ENCODE measurements around the gene FN3KRP.

The FN3KRP gene

DNA sequence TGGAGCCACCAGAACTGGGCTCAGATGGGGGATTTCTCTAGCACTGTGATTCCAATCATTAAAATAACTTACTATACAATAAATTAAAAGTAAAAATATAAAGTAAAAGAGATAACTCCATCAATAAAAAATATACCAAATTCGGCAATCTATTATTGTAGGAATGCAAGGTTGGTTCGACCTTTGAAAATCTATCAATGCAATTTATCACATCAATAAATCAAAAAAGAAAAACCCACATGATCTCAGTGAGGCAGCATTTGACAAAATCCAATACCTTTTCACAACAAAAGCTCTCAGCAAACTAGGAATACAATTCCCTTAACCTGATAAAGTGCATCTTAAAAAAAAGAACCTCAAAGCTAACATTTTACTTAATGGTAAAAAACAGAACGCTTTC is 35.0 kb upstream of the FN3KRP start:
- DNase-seq (ENCODE audit: low spot score) = no peak
- Mint-ChIP-seq H3K36me3 (ENCODE audit: low read depth) (no peaks in the 10 kb centered on the region), H3K27ac (no peak overlapping the region)

GRCh38 chr17:82683534-82683933 is 33.0 kb upstream of the FN3KRP start:
- no peaks in the 10 kb centered on the region for H3K27me3 Mint-ChIP-seq (ENCODE audit: low read depth)
- H3K27ac Mint-ChIP-seq = no peak overlapping the region
- DNase-seq (ENCODE audit: low spot score) = no peak
- H3K4me3 Mint-ChIP-seq = no peak overlapping the region
- peaks cover 8% of the 10 kb centered on the region for H3K9me3 Mint-ChIP-seq
- no peaks in the 10 kb centered on the region for H3K4me1 Mint-ChIP-seq (ENCODE audit: low read depth)
- H3K36me3 Mint-ChIP-seq (ENCODE audit: low read depth) = no peaks in the 10 kb centered on the region

More for the DNA sequence above, 35.0 kb upstream of the FN3KRP start:
- Mint-ChIP-seq H3K9me3 (peaks cover 8% of the 10 kb centered on the region), H3K27me3 (ENCODE audit: low read depth) (no peaks in the 10 kb centered on the region), H3K4me3 (no peak overlapping the region), H3K4me1 (ENCODE audit: low read depth) (no peaks in the 10 kb centered on the region)

DNA sequence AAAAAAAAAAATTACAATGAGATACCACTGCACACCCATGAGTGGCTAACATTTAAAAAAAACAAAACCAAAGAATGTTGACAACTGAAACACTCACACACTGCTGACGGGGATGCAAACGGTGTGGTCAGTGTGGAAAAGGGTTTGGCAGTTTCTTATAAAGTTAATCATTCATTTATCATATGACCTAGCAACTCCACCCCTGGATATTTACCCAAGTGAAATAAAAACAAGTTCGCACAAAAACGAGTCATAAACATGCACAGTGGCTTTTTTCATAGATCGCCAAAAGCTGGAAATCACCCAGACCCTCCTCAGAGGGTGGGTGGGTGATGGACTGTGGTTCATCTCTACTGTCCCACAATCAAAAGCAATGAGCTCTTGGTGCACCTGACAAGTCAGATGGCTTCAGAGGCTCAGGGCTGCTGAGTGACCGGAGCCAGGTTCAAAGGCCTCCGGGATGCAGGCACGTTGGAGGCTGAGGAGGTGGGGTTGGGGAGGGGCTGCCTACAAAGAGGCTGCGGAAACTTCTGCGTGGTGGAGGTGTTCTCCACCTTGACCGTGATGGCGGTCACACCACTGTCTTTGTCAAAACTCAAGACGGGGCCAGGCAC is 32.2 kb upstream of the FN3KRP start:
- no peak for DNase-seq (ENCODE audit: low spot score)
- Mint-ChIP-seq H3K9me3 (peaks cover 8% of the 10 kb centered on the region), H3K27me3 (ENCODE audit: low read depth) (no peaks in the 10 kb centered on the region), H3K36me3 (ENCODE audit: low read depth) (no peaks in the 10 kb centered on the region), H3K4me1 (ENCODE audit: low read depth) (no peaks in the 10 kb centered on the region), H3K4me3 (no peak overlapping the region), H3K27ac (no peak overlapping the region)

GRCh38 chr17:82685291-82685690 is 31.2 kb upstream of the FN3KRP start:
- H3K4me1 Mint-ChIP-seq (ENCODE audit: low read depth) = no peaks in the 10 kb centered on the region
- H3K9me3 Mint-ChIP-seq = peaks cover 8% of the 10 kb centered on the region
- no peaks in the 10 kb centered on the region for H3K36me3 Mint-ChIP-seq (ENCODE audit: low read depth)
- H3K4me3 Mint-ChIP-seq = no peak overlapping the region
- DNase-seq (ENCODE audit: low spot score) = no peak
- H3K27ac Mint-ChIP-seq = no peak overlapping the region
- H3K27me3 Mint-ChIP-seq (ENCODE audit: low read depth) = no peaks in the 10 kb centered on the region

DNA sequence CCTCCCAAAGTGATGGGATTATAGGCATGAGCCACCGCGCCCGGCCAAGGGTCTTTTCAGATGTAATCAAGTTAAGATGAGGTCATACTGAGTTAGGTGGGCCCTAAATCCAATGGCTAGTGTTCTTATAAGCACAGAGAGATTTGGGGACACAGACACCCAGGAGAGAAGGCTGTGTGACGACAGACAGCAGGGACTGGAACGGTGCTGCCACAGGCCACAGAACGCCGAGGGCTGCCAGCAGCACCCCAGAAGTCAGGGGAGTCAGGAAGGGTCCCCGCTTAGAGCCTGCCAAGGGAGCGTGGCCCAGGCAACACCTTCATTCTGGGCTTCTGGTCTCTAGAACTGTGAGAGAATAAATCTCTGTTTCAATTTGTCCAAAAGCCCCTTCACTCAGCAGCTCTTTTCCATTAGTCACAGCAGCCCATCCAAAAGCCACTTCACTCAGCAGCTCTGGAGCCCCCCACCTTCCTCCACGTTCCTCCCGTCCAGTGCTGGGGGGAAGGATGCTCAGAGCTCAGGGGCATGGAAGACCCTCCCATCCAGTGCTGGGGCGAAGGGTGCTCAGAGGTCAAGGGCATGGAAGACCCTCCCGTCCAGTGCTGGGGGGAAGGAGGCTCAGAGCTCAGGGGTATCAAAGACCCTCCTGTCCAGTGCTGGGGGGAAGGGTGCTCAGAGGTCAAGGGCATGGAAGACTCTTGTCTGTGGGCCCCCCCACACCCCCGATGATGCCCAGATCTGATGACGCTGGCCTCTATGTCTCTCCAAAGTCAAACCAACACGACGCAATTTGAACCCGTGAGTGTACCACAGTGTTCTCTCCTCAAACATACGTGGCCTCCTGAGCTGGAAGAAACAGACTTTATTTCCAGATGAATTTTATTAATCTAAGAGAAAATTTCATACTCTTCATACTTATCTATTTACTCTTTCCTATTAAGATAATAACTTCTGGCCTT is 29.9 kb upstream of the FN3KRP start:
- no peaks in the 10 kb centered on the region for H3K4me1 Mint-ChIP-seq (ENCODE audit: low read depth)
- H3K36me3 Mint-ChIP-seq (ENCODE audit: low read depth) = no peaks in the 10 kb centered on the region
- H3K27ac Mint-ChIP-seq = no peak overlapping the region
- no peak for DNase-seq (ENCODE audit: low spot score)
- H3K4me3 Mint-ChIP-seq = no peak overlapping the region
- peaks cover 7% of the 10 kb centered on the region for H3K9me3 Mint-ChIP-seq
- H3K27me3 Mint-ChIP-seq (ENCODE audit: low read depth) = no peaks in the 10 kb centered on the region

- Mint-ChIP-seq H3K36me3 (ENCODE audit: low read depth) (no peaks in the 10 kb centered on the region), H3K27me3 (ENCODE audit: low read depth) (no peaks in the 10 kb centered on the region), H3K27ac (no peak overlapping the region), H3K9me3 (peaks cover under 1% of the 10 kb centered on the region), H3K4me1 (ENCODE audit: low read depth) (no peaks in the 10 kb centered on the region), H3K4me3 (no peak overlapping the region)
- DNase-seq (ENCODE audit: low spot score) = no peak
Measured at GRCh38 chr17:82687375-82687861, 29.1 kb upstream of the FN3KRP start.

DNA sequence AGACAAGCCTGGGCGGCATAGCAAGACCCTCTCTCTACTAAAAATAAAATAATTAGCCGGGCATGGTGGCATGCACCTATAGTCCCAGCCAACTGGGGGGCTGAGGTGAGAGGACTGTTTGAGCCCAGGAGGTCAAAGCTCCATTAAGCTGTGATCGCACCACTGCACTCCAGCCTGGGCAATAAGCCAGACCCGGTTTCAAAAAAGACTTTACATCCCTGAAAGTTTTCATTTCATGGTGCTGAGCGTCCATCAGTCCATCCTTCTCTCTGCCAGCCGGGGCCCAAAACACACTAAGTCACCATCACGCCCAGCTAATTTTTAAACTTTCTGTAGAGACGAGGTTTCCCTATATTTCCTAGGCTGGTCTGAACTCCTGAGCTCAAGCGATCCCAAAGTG is 28.6 kb upstream of the FN3KRP start:
- no peaks in the 10 kb centered on the region for H3K36me3 Mint-ChIP-seq (ENCODE audit: low read depth)
- H3K9me3 Mint-ChIP-seq = no peaks in the 10 kb centered on the region
- H3K4me1 Mint-ChIP-seq (ENCODE audit: low read depth) = no peaks in the 10 kb centered on the region
- no peak overlapping the region for H3K27ac Mint-ChIP-seq
- DNase-seq (ENCODE audit: low spot score) = no peak
- no peak overlapping the region for H3K4me3 Mint-ChIP-seq
- H3K27me3 Mint-ChIP-seq (ENCODE audit: low read depth) = no peaks in the 10 kb centered on the region

GRCh38 chr17:82689077-82689476 is 27.4 kb upstream of the FN3KRP start:
- no peak for DNase-seq (ENCODE audit: low spot score)
- Mint-ChIP-seq H3K27ac (no peak overlapping the region), H3K4me1 (ENCODE audit: low read depth) (no peaks in the 10 kb centered on the region), H3K4me3 (no peak overlapping the region), H3K36me3 (ENCODE audit: low read depth) (no peaks in the 10 kb centered on the region), H3K27me3 (ENCODE audit: low read depth) (no peaks in the 10 kb centered on the region), H3K9me3 (peaks cover 5% of the 10 kb centered on the region)

DNA sequence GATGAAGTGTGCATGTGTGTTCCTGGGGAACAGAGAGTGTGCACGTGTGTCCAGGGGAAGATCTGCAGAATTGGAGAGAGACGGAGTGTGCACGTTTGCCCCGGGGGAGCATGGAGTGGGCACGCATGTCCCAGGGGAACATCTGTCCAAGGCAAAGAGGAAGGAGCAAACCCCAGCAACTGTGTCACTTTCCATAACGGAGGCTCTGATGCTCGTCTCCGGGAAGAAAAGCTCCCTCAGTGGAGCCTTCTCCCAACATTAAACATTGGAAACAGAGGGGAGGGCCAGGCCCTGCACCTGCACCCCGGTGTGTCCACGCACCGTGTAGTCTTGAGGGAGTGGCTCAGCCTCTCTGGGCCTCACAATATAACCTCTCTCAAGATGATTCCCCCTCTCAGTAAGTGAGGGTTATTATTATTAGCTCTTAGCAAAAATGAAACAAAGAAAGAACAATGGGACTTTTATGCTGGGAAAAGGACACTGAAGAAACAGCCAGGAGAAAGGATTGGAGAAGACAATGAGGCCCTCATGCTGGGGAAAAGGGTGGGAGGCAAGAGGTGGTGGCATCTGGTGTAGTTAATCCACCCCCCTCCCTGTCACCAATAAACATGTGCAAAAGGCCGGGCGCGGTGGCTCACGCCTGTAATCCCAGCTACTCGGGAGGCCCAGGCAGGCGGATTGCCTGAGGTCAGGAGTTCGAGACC is 25.6 kb upstream of the FN3KRP start:
- H3K4me1 Mint-ChIP-seq (ENCODE audit: low read depth) = no peaks in the 10 kb centered on the region
- H3K9me3 Mint-ChIP-seq = peaks cover 17% of the 10 kb centered on the region
- H3K36me3 Mint-ChIP-seq (ENCODE audit: low read depth) = peaks cover 6% of the 10 kb centered on the region

DNA sequence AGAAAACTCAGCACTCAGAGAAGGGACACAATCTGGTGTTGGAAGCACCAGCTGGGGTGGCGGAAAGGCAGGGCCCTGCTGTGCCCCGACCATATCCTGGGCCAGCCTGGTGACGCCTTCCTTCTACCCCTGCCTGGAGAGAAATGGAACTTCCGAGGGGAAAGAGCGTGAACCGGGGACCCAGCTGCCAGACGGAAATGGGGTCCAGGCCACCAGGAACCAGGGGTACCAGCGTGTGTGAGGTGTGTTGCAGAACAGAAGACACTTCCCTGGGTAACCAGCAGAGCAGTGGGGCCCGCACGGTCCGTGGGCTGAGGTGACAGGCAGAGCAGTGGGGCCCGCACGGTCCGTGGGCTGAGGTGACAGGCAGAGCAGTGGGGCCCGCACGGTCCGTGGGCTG is 24.8 kb upstream of the FN3KRP start:
- Mint-ChIP-seq H3K27ac (no peak overlapping the region), H3K9me3 (peaks cover 17% of the 10 kb centered on the region), H3K27me3 (ENCODE audit: low read depth) (peaks cover 4% of the 10 kb centered on the region), H3K4me3 (no peak overlapping the region), H3K36me3 (ENCODE audit: low read depth) (peaks cover 6% of the 10 kb centered on the region), H3K4me1 (ENCODE audit: low read depth) (no peaks in the 10 kb centered on the region)
- no peak for DNase-seq (ENCODE audit: low spot score)

More for the DNA sequence above, 25.6 kb upstream of the FN3KRP start:
- DNase-seq (ENCODE audit: low spot score) = no peak
- Mint-ChIP-seq H3K27me3 (ENCODE audit: low read depth) (peaks cover 2% of the 10 kb centered on the region), H3K27ac (no peak overlapping the region), H3K4me3 (no peak overlapping the region)

GRCh38 chr17:82692268-82692667 is 24.2 kb upstream of the FN3KRP start:
- H3K9me3 Mint-ChIP-seq = peaks cover 17% of the 10 kb centered on the region
- peaks cover 6% of the 10 kb centered on the region for H3K36me3 Mint-ChIP-seq (ENCODE audit: low read depth)
- no peak overlapping the region for H3K4me3 Mint-ChIP-seq
- H3K27me3 Mint-ChIP-seq (ENCODE audit: low read depth) = peaks cover 8% of the 10 kb centered on the region
- H3K27ac Mint-ChIP-seq = no peak overlapping the region
- H3K4me1 Mint-ChIP-seq (ENCODE audit: low read depth) = no peaks in the 10 kb centered on the region
- DNase-seq (ENCODE audit: low spot score) = no peak

DNA sequence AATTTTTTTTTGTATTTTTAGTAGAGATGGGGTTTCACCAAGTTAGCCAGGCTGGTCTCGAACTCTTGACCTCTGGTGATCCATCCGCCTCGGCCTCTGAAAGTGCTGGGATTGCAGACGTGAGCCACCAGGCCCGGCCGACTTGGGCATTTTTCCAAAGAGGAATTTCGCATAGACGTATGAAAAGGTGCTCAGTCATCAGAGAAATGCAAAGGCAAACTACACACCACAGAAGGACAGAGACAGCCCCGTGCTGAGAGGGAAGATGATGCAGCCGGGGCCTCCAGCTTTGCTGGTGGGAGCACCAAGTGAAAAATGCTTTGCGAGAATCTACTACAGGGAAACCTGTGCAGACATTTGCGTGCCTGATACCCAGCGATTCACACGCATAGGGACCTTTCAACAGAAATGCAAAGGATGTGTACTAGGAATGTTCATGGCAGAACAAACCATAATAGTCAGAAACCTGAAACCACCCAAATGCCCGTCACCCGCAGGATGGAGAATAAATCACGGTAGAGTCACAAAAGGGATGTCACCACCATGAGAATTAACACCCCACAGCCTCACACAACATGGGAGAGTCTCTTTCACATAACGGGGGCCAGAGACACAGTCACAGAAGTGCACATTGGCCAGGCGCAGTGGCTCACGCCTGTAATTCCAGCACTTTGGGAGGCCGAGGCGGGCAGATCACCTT is 23.2 kb upstream of the FN3KRP start:
- Mint-ChIP-seq H3K27me3 (ENCODE audit: low read depth) (peaks cover 10% of the 10 kb centered on the region), H3K4me3 (no peak overlapping the region), H3K4me1 (ENCODE audit: low read depth) (no peaks in the 10 kb centered on the region), H3K9me3 (peaks cover 17% of the 10 kb centered on the region), H3K27ac (no peak overlapping the region), H3K36me3 (ENCODE audit: low read depth) (peaks cover 6% of the 10 kb centered on the region)
- no peak for DNase-seq (ENCODE audit: low spot score)

GRCh38 chr17:82694647-82695046 is 21.9 kb upstream of the FN3KRP start:
- H3K27ac Mint-ChIP-seq = no peak overlapping the region
- peaks cover 17% of the 10 kb centered on the region for H3K9me3 Mint-ChIP-seq
- peaks cover 2% of the 10 kb centered on the region for H3K4me1 Mint-ChIP-seq (ENCODE audit: low read depth)
- H3K27me3 Mint-ChIP-seq (ENCODE audit: low read depth) = peaks cover 10% of the 10 kb centered on the region
- DNase-seq (ENCODE audit: low spot score) = no peak
- no peak overlapping the region for H3K4me3 Mint-ChIP-seq
- peaks cover 6% of the 10 kb centered on the region for H3K36me3 Mint-ChIP-seq (ENCODE audit: low read depth)
